Fibroblast of the aortic adventitia (primary cell): ENCODE data around the gene IL25. TPM values are rescaled to one million over a fixed set of nuclear protein-coding genes. Genes with fewer than 3 reads are reported as not detected.

Source experiments
- DNase-seq: peaks from one replicate; pipeline ENCODE4 v3.0.0-alpha.2; 2010; ENCODE audit warnings: low read depth
- H3K4me3 ChIP-seq: 2 replicates; pipeline ENCODE4 v1.5.1; 2011; ENCODE audit warnings: low read depth, mild to moderate bottlenecking, control low read depth, low read length, moderate library complexity
- CTCF ChIP-seq: IDR thresholded peaks from 2 replicates; pipeline ENCODE4 v1.5.1; 2011; ENCODE audit warnings: mild to moderate bottlenecking, low read length, control low read depth, inconsistent platforms; ENCODE audit not compliant: insufficient read depth
- total RNA-seq: library from RNA; depleted of rRNA; stranded (reverse); fragments of >200 nt; gene quantifications from 2 replicates; pipeline ENCODE4 v1.2.3, GENCODE V29; 2012; ENCODE audit warnings: low replicate concordance

IL25 gene
- total RNA-seq, 1 donor = not detected

GRCh38 chr14:23348297-23348655 is 24.3 kb upstream of the IL25 start:
- TF ChIP-seq CTCF = no peak
- no peak for DNase-seq
- H3K4me3 ChIP-seq = no peak overlapping the region

GRCh38 chr14:23349156-23349845 is 23.3 kb upstream of the IL25 start:
- H3K4me3 ChIP-seq = no peak overlapping the region
- DNase-seq = no peak
- no peak for TF ChIP-seq CTCF

GRCh38 chr14:23351681-23352505 is 20.7 kb upstream of the IL25 start:
- peak overlapping the region; percentile 78 for H3K4me3 ChIP-seq
- DNase-seq = no peak
- TF ChIP-seq CTCF = no peak

GRCh38 chr14:23352506-23353432 is 19.8 kb upstream of the IL25 start, which contains the start of gene SLC22A17:
SLC22A17 (minus strand) TSS chr14:23352887.
- H3K4me3 ChIP-seq = peak within 1 kb of the TSS; percentile 78
- peak; percentile 82 for DNase-seq
- TF ChIP-seq CTCF = peak; percentile 31

GRCh38 chr14:23353433-23353780 is 19.2 kb upstream of the IL25 start:
- no peak for DNase-seq
- no peak overlapping the region for H3K4me3 ChIP-seq
- TF ChIP-seq CTCF = no peak

- H3K4me3 ChIP-seq = no peak overlapping the region
- no peak for DNase-seq
- no peak for TF ChIP-seq CTCF
These were observed 17.6 kb upstream of the IL25 start for GRCh38 chr14:23354990-23355389.
